ENCODE measurements around the gene OR4M1.
"Not testable (repeated sequence)": the region's sequence is repeated elsewhere in the genome, so short reads cannot be mapped to it uniquely, and the experiment has no call there.

The OR4M1 gene

GRCh38 chr14:19773204-19773603 is at the start of gene OR4M1:
OR4M1 (plus strand) TSS chr14:19773504; CDS start chr14:19780323, 6,819 bp downstream.
- not testable (repeated sequence) for DNase-seq

GRCh38 chr14:19729359-19729758 is 43.9 kb upstream of the OR4M1 start:
- no peak for DNase-seq

GRCh38 chr14:19729763-19730162 is 43.5 kb upstream of the OR4M1 start:
- no peak for DNase-seq

- DNase-seq: not testable (repeated sequence)
Measured at GRCh38 chr14:19733893-19734292, 39.4 kb upstream of the OR4M1 start.

GRCh38 chr14:19743256-19743655 is 30.0 kb upstream of the OR4M1 start, which contains the start of gene OR4Q3:
OR4Q3 (plus strand) TSS chr14:19743571.
- DNase-seq: no peak

- not testable (repeated sequence) for DNase-seq
Measured at GRCh38 chr14:19752316-19752715, 21.0 kb upstream of the OR4M1 start.

- no peak for DNase-seq
Measured at GRCh38 chr14:19754172-19754571, 19.1 kb upstream of the OR4M1 start.

- DNase-seq: not testable (repeated sequence)
Measured at GRCh38 chr14:19771491-19771890, 1.8 kb upstream of the OR4M1 start.

GRCh38 chr14:19771895-19772430 is 1.3 kb upstream of the OR4M1 start:
- DNase-seq: no peak

GRCh38 chr14:19772454-19772853 is 850 bp upstream of the OR4M1 start:
- DNase-seq: not testable (repeated sequence)

- DNase-seq: no peak
Measured at GRCh38 chr14:19775587-19775986, 2.3 kb downstream of the OR4M1 start.

- not testable (repeated sequence) for DNase-seq
Measured at GRCh38 chr14:19785848-19786247, 12.5 kb downstream of the OR4M1 start.

GRCh38 chr14:19787318-19787717 is 14.0 kb downstream of the OR4M1 start:
- not testable (repeated sequence) for DNase-seq

GRCh38 chr14:19788150-19788549 is 14.8 kb downstream of the OR4M1 start:
- DNase-seq: not testable (repeated sequence)

- DNase-seq: not testable (repeated sequence)
Measured at GRCh38 chr14:19796520-19797108, 23.3 kb downstream of the OR4M1 start.

GRCh38 chr14:19799880-19800279 is 26.6 kb downstream of the OR4M1 start:
- DNase-seq: no peak

GRCh38 chr14:19800282-19801117 is 27.2 kb downstream of the OR4M1 start:
- DNase-seq: peak; percentile 98

- DNase-seq: no peak
Measured at GRCh38 chr14:19801118-19801464, 27.8 kb downstream of the OR4M1 start.

- not testable (repeated sequence) for DNase-seq
Measured at GRCh38 chr14:19803470-19803869, 30.2 kb downstream of the OR4M1 start, which contains the start of gene OR4N2. OR4N2 (plus strand) TSS chr14:19803770; CDS start chr14:19827449, 23,679 bp downstream.

- DNase-seq: not testable (repeated sequence)
Measured at GRCh38 chr14:19813171-19813920, 40.0 kb downstream of the OR4M1 start.

GRCh38 chr14:19819879-19820278 is 46.6 kb downstream of the OR4M1 start:
- not testable (repeated sequence) for DNase-seq

GRCh38 chr14:19821016-19821415 is 47.7 kb downstream of the OR4M1 start:
- DNase-seq: not testable (repeated sequence)

- DNase-seq: no peak
Measured at GRCh38 chr14:19823178-19823577, 49.9 kb downstream of the OR4M1 start.

All from NCI-H1694 treated with DMSO at 0.1 percent for 48 hours (cell line).